Myocyte (in vitro differentiated cells): ENCODE data around the gene SPECC1L. TPM values are rescaled to one million over a fixed set of nuclear protein-coding genes. Genes with fewer than 3 reads are reported as not detected.
A peak's percentile ranks its signal among the peaks of the same experiment; 100 is the strongest.

Experiments
- DNase-seq: peaks from one replicate; pipeline ENCODE4 v3.0.0-alpha.2; 2012; ENCODE audit warnings: low read depth
- total RNA-seq: library from RNA; depleted of rRNA; stranded (reverse); fragments of >200 nt; gene quantifications from 2 replicates; pipeline ENCODE4 v1.2.3, GENCODE V29; 2014

Gene SPECC1L
- total RNA-seq, 1 donor from 2014 or later: 29.2 TPM

GRCh38 chr22:24440718-24441405 lies 170.2 kb downstream of the SPECC1L start:
- DNase-seq: no peak

GRCh38 chr22:24441406-24442351 lies 171.0 kb downstream of the SPECC1L start:
- DNase-seq: no peak

- no peak for DNase-seq
Observed at GRCh38 chr22:24442352-24442744, 171.7 kb downstream of the SPECC1L start.

GRCh38 chr22:24443668-24444067 lies 173.0 kb downstream of the SPECC1L start:
- DNase-seq: no peak

- no peak for DNase-seq
Observed at GRCh38 chr22:24444251-24444650, 173.6 kb downstream of the SPECC1L start.

DNA sequence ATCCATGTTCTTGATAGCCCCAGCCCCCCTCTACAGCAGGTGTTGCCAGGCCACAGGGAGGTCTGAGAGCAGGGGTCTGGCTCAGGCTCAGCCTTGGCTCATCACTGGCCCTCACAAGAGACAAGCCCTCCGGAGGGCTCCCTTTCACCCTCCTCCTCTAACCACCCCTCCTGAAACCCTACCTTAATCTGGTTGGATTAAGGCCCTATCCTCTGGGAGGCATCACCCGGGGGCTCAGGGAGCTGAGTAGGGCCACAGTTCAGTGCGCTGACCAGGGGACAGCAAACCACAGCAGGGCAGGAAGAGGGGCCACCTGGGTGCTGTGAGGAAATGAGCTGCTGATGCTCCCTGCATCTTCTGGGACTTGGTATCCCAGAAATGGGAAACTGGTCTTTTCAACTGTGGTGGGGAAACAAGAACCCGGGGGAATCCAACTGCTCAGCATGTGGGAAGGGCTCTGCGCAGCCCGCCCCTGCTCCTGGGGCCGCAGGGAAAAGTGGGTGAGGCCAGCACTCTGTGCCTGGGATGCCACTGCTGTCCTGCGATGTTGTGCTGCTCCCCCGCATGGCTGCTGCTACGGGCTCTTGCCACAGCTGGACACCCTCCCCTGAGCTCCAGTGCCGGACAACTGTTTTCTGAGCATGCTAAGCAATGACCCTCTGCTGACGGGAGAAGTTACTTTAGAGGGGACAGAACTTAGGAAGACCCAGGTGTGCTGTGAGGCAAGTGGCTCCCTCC lies 174.3 kb downstream of the SPECC1L start:
- no peak for DNase-seq

DNA sequence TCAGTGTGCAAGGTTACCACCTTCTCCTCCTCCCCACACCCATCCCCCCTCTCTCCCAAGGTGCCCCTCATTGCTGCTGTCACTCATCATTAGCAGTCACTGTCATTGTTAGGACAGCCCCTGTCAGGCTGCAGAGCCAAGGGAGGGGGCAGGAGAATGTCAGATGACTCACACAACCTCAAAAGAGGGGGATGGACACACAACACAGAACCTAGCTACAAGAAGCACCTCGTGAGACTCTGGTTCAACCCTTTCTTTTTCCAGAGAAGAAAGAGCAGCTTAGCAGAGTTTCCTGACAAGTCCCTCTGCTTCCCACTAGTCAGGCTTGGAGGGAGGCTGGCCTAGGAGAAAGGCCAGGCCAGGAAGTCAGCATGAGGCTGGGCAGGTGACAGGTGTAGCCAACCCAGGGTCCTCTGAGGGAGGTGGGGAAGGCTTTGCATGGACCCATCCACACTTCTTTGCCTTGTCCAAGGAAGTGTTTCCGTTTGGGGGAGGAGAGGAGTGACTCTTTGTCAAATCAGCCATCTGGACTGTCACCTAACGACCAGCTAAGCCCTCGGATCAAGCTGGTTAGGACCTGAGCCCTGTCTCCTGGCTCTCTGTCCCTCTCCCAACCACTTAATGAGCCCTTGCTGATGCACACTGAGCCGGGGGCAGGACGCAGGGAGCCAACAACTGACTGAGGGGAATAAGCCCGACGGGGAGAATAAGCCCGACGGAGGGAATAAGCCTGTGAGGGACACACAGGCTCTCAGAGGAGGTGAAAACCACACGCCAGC lies 175.0 kb downstream of the SPECC1L start:
- no peak for DNase-seq

DNA sequence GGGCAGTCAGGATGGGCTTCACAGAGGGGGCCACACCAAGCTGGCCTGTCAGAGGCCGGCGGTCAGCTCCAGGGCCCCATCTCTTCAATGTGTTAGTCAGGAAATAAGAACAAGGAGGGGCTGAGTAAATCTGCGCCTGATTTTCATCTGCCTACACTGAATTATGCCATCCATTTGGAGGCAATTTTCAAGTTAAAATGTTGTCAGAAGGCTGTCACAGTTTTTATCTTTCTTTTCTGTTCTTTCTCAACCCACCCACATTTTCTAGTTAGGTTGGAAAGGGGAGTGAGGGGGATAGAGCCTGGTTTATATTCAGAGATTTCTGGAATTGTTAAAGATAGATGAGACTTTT lies 175.6 kb downstream of the SPECC1L start:
- DNase-seq: no peak

GRCh38 chr22:24450610-24451009 lies 180.0 kb downstream of the SPECC1L start:
- DNase-seq: peak; percentile 72

DNA sequence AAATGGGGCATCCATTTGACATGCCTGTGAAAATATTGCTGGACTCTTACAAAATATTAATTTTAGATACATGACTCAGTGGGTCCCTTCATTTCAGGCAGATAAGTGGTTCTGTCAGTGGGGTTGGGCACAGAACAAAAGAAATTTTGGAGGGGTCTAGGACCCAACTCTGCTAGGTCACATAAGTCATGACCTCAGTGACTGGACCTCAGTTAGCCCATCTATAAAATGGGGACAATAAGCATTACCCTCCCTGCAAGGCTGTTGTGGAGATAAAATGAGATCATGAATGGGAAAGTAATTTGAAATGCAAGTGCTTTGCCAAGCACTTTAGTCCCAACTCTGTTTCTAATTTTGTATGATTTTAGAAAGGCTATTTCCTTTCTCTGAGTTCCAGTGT lies 180.5 kb downstream of the SPECC1L start:
- no peak for DNase-seq

DNA sequence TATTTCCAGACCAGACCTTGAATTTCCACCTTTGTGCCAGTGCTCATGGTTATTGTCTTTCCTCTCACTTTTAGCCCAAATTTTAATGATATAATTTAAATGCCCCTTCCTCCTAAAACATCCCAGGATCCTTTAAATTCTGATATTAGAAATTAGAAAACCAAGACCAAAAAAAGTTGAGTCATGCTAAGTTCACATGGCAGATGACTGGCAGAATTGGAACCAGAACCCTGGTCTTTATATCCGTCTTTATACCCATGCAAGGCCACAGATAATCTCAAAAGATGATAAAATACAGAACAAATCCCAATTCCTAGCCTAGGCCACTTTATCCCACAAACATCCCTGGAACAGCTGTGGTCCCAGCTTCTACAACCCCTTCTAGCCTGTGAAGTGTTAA lies 183.2 kb downstream of the SPECC1L start:
- DNase-seq: no peak

- no peak for DNase-seq
Observed at GRCh38 chr22:24455039-24455438, 184.4 kb downstream of the SPECC1L start.

- no peak for DNase-seq
Observed at GRCh38 chr22:24455751-24456426, 185.3 kb downstream of the SPECC1L start.

GRCh38 chr22:24457894-24458420 lies 187.3 kb downstream of the SPECC1L start:
- DNase-seq: no peak

DNA sequence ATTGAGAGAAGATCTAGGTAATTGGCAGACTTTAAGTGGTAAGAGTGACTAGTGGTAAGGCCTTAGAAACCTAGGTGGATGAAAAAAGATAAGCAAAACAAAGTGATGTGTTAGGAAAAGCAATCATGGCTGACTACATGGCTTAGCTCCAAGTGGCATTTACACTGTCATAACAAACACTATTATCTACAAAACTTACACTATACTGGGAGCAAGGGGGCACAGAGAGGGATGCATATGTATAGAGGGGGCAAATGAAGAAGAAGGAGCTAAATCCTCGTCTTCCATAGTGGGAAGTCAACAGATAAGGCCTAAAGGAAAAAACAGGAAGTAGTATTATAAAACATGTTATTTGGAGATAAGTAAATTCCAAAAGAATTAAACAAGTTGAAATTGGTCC lies 189.3 kb downstream of the SPECC1L start:
- no peak for DNase-seq

DNA sequence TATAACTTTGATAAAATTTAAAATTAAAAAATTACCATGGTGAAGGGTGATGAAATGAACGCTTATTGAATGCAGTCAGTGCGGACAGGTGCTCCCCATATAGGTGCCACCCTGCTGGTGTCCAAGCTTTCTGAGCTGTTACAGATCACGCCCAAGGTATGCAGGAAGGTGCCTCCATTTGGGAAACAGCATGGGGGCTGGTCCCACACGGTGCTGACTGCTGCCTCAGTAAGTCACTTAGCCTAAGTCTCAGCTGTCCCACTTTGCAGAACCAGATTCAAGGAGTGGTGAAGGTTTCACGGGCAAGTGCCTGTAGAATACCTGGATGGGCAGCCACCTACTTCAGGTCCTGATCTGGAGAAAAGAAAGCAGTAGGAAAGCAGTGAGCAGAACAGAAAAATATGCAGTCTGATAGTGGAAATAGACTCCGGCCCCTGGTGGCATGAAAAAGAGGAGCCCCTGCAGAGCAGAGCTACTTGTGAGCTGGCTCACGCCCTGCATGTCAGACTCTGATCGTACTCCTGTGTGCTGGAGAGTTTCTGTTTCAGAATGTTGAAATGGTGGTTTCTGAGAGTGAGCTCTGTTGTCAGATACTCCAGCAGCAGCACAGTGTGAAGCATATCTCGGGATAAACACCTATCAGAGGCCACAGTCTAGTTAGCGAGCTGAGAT lies 189.9 kb downstream of the SPECC1L start:
- DNase-seq: no peak

- peak; percentile 29 for DNase-seq
Observed at GRCh38 chr22:24463071-24463760, 192.6 kb downstream of the SPECC1L start.

DNA sequence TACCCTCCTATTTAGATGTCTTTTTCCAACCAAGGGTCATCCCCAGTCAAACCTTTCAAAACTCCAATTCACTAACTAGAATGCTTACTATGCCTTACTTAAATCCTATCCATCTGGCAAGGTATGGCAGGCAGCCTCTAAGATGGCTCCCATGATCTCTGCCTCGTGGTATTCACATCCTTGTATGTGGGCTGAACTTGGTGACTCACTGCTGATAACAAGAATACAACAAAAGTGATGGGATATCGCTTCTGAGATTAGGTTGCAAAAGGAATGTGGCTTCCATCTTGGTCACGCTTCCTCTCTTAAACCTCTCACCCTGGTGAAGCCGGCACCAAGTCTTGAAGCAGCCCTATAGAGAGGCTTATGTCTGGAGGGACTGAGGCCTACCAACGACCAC lies 194.9 kb downstream of the SPECC1L start:
- DNase-seq: peak; percentile 20

DNA sequence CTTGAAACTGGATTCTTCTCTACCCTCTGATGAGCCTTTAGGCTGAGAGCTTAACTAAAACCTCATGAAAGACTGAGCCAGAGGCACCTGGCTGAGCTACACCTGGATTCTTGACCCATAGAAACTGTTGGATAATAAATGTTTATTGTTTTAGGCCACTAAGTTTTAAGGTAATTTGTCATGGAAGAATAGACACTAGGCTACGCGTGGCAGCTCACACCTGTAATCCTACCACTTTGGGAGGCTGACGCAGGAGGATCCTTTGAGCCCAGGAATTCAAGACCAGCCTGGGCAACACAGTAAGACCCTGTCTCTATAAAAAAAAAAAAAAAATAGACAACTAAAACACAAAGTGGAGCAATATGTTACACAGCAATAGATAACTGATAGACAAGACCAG lies 195.3 kb downstream of the SPECC1L start:
- DNase-seq: no peak
